ENCODE measurements around the gene MTTP.
A peak's percentile ranks its signal among the peaks of the same experiment; 100 is the strongest.

The MTTP gene

DNA sequence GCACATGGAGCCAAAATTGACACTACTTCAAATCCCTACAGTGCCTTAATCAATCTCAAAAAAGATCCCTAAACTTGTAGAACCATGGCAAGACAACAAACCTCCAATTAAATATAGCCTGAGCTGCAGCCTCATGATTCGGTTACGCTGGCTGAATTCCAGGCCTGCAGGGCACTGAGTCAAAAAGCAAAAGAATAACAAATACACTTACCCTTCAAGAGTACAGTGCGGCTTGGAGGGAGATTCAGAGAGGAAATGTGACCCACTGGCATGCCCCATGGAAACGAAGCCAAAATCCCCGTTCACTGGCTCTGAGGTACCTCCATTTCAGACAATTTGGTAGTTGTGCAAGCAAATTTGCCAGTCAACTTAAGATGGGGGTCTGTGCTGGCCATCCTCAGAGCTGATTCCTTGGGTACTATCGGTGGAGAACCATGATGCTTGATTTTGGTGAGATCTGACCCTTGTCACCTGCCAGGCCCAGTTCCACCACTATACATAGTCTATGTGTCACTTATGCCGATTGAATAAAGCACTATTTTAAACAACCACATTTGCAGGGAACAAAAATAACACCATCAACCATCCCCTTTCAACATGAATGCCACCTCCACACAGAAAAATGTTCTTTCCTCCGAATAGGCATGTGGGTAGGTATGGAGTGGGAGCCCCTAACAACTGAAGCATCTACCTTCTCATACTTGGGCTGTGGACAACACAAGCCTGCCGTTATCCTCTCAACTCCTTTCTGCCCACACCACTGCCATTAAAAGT is 80.9 kb downstream of the MTTP start:
- peak in 9 of 42 donors; percentile 30 to 83 (median 54) for DNase-seq
- intact Hi-C loops (cut with DNase I): no loop called here

DNA sequence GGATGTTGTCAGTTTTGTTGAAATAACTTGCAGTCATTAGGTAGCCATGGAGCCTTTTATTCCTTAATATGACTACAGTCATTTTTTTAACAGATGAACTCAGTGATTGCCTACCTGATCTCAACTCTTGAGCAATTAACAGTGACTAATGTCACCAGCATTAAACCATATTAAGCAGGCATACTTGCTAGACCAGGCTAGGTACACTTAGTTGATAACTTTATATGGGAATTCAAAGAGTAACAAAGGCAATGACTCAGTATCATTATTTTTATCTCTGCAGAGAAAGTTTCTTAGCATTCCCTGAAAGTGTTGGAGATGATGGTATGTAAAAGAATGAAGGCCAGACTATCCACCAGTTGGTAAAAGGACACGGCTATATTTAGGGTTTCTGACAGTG is 83.2 kb downstream of the MTTP start, which contains the start of gene C4orf54:
C4orf54 (minus strand) TSS at position 31 of the 400 bp plus-strand sequence. CDS start 3,180 bp downstream, outside the sequence.
- DNase-seq: no peak
- intact Hi-C loops (cut with DNase I): no loop called here

DNA sequence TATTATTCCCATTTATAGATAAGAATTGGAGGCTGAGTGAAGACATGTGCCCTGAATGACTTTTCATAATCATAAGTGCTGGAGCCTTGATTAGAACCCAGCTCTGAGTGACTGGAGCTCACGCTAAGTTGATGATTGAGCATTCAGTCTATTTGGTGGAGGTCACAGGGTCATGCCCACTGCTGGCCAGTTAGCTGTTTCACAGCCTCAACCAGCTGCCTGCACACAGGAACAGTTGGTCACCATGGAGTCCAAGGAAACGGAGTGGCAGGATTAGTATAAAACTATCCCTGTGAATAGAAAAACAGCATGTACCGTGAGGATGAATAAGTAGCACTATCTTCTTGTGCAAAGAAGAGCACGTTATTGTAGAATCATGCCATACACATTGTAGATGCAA is 84.0 kb downstream of the MTTP start:
- no peak for DNase-seq
- intact Hi-C loops (cut with DNase I): no loop called here

DNA sequence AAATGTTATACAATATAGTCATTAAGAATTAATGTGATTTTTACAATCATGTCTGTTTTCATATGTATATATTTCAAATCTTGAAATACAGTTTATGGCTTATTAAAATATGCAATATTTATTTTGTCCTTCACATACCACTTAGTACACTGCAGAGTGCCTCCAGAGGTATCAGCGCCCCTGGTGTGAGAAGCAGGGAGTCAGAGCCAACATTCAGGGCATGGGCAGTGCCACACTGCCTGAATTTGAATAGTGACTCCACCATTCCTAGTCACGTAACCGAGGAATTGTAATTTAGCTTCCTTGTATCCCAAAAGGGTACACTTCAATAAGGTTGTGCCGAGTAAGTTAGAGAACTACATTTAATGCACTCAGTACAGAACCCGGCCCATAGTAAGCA is 87.3 kb downstream of the MTTP start:
- intact Hi-C loops (cut with DNase I): no loop called here
- DNase-seq: no peak

GRCh38 chr4:99664716-99665115 is 90.1 kb downstream of the MTTP start:
- DNase-seq: no peak
- intact Hi-C loops (cut with DNase I): no loop called here

- intact Hi-C loops (cut with DNase I): no loop called here
- DNase-seq: no peak
These were observed 91.4 kb downstream of the MTTP start for GRCh38 chr4:99665983-99666382.

GRCh38 chr4:99668472-99668871 is 93.8 kb downstream of the MTTP start:
- intact Hi-C loops (cut with DNase I): no loop called here
- DNase-seq: no peak

DNA sequence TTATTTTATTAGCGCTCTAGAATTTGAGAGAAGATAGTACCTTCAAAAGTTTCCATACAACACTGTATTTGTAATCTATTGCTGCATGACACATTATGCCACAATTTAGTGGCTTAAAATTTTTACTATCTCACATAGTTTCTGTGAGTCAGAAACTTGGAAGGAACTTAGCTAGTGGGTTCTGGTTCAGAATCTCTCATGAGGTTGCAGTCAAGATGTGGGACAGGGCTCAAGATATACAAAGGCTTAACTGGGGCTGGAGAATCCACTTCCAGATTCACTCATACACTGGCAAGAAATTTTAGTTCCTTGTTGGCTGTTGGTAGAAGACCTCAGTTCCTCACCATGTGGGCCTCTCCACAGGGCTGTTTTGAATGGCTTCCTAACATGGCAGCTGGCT is 94.5 kb downstream of the MTTP start:
- intact Hi-C loops (cut with DNase I): no loop called here
- DNase-seq: no peak

GRCh38 chr4:99670409-99671073 is 95.9 kb downstream of the MTTP start:
- intact Hi-C loops (cut with DNase I): no loop called here
- no peak for DNase-seq

All from head of caudate nucleus (tissue), 42 donors.